GM19397 (cell line): Measurements from ENCODE around the gene PFDN1.

Experiments used
- ATAC-seq: cut with Tn5 transposase; IDR thresholded peaks from one replicate; pipeline ENCODE4 v1.9.1; 2021; ENCODE audit warnings: mild to moderate bottlenecking, moderate library complexity; ENCODE audit not compliant: unreplicated experiment

PFDN1 gene

DNA sequence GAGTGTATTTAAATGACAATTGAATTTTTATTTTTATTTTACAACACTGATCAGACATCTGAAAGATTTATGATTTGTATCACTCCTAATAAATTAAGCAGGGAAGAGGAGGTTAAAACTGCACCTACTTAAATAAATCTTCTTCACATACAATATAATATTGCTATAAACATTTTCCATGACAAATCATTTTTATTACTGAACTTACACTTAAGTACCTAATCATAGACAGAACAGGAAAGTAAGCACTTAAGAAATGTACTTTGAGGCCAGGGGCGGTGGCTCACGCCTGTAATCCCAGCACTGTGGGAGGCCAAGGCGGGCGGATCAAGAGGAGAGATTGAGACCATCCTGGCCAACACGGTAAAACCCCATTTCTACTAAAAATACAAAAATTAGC is 3.8 kb downstream of the PFDN1 start:
- no peak for ATAC-seq

DNA sequence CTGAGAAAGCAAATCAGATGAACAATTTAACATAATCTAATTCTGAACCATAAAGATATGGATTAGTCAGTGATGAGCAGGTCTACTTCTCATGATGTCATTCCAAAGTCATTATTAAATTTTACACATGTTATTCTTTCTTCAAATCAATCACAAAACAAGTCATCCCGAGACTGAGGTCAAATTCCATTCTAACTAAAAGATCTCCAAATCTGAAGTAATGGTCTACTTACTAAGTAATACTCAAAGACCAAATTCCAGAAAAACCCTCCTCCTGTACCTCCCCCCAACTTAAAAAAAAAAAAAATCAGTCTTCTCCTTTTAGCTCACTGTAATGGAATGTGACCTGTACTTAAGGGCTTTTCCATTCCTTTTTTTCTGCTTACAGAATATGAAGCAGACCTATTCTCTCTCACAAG is 4.7 kb downstream of the PFDN1 start:
- no peak for ATAC-seq

DNA sequence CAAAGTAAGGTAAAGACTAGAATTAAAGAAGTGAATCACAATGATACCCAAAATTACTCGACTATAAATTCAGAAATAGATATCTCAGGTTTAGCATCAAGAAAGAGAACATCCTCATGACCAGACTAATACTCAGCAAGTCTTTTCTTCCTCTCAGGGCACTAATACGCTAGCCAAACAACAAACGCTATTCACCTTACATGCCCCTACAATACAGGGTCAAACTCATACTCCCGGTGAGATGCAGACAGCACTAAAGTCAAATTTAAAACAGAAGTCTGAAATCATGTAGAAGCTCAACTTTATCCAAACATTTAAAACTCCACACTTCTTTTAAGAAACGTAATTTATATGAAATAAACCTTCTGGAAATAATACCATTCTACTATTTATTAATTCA is 5.6 kb downstream of the PFDN1 start:
- no peak for ATAC-seq

DNA sequence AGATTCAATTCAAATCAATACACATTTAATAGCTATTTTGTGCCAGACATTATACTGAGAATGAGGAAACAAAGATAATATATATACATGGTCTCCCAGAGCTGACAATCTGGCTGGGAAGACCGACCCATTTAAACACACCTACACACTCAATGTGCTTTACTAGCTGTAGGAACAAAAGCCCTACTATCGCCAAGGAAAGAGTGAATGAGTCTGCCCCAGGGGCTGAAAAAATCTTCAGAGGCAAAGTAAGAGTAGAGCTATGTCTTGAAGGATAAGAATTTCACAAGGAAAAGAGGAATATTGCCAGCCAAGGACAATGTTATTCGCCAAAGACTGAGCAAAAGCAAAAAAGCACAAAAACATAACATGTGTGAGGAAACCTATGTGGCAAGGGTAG is 6.6 kb downstream of the PFDN1 start:
- ATAC-seq: no peak

DNA sequence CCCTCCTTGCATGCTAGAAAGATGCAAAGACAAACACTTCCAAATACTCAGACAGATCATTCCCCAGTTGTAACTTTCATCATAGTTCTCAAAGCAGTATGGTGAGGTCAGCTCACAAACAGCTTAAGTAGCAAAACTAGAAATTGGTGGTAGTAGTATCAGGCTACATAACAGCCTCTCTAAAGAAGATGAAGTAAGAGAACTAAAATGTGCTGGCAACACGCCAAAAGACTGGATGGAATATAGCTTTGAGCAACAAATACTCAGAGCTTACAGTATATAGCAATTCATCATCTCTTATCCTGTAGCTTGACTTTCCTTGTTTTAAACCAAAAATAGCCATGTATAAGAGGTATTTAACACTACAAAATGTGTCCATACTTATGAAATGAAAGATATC is 7.5 kb downstream of the PFDN1 start:
- ATAC-seq: no peak

DNA sequence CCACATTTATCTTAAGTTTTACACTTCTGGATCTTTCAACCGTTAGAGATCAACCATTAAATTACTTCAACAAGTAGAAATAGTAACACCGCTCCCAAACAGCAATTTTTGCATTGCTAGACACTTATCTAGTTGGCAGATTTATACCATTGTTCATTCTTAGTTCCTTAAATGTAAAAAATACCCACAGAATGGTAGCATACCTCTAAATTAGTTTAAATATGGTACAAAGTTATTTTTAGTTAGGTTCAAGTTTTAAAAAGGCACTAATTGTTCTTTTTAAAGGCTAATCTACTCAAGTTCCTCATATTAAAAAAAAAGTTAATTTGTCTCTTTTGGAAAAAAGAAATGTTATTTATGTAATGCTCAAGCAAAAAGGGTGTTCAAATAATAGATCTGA is 8.1 kb downstream of the PFDN1 start:
- ATAC-seq: no peak

DNA sequence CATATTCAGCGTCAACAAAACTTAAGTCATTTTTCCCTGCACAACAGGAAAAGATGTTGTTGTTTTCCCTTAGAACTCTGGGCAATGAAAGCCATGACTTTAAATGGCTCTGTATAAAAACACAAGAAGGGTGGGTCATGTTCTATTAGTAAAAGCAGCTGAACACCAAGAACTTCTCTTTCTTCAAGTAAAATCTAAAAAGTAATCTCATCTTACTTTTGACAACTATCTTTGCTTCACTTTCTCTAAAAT is 9.1 kb downstream of the PFDN1 start:
- no peak for ATAC-seq

DNA sequence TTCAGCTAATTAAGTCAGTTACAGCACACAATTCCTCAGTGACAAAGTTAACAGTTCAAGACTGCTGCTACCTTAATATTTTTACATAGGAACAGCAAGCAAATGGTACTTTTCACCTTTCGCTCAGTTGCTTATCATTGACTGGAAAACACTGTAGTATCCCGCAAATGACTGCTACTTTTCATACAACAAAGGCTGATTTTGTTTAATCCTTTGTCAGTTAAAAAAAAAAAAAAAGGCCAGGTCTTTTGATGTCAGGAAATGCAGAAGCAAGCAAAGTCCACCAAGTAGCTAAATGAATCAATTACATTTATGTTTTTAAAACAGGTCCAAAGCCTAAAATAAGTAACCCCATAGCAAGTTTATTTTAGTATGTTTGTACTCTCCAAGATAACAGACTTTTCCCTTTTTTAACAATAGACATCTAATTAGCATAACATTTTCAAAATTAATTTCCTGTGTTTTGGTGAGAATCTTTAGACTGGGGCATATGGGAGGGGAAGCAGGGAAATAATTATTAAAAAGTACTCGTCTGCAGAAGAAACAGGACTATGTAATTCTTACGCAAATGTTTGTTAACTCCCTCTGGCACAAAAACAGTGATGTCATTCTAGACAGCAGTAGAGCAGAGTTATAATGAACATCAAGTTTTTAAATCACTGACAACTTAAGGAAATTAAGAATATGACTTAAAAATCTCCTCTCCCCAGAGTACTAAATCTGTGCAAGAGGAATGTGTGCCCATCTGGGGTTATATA is 9.6 kb downstream of the PFDN1 start:
- no peak for ATAC-seq

DNA sequence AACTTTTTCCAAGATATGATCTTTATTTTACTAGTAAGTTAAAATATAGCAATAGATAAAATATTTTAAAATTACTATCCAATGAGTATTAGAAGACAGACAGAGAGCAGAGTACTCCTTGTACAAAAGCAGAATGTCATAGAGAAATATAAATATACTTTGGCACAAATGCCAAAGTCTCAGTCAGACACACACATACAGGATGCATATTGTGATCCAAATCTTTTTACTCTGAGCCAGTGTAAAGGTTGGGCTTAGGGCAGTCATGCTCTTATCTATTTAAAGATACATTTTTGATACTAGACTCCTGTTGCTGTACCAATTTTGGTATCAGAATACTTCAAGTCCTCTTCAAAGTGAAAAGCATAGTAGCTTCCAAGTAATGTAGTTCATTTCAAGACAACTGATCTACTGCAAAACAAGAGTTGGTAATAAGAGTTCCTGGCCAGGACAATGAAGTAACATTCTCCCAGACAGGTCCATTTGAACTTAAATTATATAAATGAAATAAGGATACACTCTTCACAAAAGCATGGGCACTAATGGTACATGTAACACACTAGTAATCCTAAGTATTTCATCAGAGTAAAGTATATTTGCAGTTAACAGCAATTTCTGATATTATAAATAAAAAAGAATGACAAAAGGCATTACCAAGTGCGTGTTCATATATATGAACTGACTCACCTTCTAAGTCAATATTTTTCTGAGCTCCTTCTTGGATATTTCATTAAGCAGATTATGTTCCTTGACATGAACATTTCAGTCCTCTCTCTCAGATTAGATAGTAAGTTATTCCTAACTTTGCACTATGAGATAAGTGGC is 10.5 kb downstream of the PFDN1 start:
- ATAC-seq: no peak

DNA sequence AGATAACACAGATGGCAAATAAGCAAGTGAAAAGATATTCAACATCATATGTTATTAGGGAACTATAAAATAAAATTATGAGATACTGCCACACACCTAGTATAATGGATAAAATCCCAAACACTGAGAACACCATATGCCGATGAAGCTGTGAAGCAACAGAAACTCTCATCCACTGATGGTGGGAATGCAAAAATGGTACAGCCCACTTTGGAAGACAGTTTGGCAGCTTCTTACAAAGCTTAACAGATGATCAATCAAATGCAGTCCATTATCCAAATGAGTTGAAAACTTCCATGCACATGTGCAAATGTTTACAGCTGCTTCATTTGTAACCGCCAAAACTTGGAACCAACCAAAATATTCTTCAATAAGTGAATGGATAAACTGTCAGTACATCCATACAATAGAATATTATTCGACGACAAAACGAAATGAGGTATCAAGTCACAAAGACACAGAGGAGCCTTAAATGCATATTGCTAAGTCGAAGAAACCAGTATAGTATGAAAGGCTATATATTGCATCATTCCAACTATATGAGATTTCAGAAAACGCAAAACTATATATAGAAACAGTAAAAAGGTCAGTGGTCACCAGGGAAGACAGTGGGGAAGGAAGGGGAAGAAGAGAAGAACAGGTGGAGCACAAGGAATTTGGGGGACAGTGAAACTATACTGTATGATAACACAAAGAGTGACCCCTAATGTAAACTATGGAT is 14.9 kb downstream of the PFDN1 start:
- ATAC-seq: no peak

DNA sequence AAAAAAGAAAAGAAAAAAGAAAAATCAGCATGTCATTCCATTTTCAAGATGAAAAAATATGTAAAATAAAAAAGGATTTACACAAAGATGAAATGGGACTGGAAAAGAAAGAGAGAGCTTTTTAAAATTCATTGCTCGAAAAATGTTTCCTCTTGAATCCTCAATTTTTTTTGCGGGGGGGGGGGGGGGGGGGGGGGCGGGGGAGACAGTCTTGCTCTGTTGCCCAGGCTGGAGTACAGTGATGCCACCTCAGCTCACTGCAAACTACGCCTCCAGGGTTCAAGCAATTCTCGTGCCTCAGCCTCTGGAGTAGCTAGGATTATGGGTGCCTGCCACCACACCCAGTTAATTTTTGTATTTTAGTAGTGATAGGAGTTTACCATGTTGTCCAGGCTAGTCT is 16.5 kb downstream of the PFDN1 start:
- no peak for ATAC-seq

DNA sequence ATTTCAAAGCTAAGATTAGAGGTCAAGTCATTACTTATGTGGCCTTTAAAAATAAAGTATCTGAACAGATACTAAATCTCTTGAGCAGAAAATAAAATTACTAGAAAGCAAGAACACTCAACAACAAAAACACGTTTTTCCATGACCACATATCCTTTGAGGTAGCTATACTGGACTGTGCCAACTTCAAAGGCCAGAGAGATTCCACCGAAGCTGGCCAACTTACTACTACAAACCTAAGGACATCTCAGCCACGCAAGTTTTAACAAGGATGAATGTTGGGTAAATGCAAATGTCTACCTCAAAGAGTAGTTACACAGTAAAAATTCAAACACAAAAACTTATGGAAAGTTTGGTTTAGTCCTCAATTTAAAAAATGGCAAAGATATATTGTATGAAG is 18.9 kb downstream of the PFDN1 start:
- ATAC-seq: no peak

DNA sequence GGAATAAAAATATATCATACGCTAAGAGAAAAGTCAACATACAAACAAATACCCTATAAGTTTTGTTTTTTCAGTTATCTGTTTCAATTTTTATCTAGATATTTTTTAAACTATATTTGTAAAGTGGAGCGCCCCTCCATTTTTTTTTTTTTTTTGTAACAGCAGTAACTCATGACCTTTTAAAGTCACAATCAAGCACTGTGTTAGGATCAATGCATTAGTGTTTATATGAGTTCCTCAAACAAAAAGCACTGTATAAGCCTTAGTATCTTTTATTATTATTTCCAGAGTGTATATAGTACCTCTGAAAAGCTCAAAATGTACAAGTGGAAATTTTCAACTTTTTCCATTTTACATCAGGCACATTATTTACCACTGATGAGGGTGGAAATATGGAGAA is 20.6 kb downstream of the PFDN1 start:
- no peak for ATAC-seq

DNA sequence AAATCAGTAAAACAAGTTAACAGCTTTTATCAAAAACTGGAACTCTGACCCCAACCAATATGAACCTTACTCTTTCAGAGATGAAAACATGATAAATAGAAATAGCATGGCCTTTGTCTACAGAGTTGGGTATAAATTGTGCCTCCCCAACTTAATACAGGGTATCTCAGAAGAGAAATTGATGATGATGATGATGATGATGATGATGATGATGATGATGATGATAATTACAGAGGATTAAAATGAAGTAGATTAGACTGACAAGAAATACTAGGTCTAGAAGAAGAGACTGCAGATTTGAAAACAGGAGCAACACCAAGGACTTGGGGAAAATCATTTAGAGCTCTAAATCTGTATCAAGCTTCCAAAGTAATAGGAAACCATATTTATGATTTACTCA is 27.1 kb downstream of the PFDN1 start:
- ATAC-seq: no peak

DNA sequence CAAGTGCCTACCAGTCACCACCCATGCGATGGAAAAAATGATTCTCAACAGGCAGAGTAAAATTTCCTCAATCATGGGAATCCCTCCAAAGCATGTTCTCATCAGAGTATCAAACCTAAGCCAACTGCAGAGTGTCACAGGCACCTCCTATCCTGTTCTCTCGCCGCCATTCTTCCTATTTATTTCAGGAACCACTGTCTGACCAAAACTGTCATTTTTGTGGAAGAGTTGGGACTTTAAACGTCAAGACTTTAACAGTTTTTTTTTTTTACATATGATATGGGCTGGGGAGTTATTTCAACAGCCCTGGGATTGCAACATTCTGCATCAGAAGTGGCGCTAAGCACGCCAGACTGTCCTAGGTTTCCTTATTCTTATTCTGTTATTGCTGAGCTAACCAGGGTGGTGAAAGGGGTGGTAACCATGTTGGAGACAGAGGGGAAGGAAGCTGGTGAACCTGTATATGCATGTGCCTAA is 29.5 kb downstream of the PFDN1 start:
- ATAC-seq: no peak

DNA sequence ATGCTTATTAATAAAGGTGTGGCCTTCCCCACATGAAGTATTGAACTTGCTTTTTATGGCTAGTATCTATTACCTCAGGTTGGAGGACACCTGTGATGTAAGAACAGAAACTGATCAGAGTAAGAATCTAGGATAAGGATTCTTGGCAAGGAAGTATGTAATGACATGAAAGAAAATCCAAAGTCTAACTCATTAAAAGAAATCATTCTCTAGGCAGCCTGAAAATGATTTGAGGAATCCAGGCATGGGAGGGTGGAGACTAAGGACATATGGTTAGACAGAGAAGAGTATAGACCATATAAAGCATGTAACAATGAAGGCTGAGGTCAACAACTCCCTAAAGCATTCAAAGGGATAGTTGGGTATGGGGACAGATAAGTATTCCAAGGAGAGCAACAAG is 32.9 kb downstream of the PFDN1 start:
- ATAC-seq: no peak

DNA sequence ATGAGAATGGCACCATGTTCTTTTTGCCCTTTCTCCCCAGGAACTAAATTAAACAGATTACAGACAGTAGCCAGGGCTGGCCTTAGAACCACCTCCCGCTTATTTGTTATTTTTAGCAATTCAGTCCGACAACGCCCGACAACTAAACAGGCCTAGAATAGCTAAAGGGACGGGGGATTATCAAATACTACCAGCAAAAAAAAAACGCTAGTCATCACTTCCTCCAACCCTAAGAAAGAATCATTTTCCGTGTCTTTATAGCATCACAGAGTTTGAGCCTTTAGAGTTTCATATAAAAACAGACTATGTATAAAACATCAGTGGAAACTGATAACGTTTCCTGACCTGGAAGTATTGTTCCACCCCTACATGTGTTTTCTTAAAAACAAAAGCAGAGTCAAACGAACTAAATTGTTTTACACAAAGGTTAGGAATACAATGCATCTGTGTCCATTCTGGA is 35.3 kb downstream of the PFDN1 start:
- ATAC-seq: no peak

DNA sequence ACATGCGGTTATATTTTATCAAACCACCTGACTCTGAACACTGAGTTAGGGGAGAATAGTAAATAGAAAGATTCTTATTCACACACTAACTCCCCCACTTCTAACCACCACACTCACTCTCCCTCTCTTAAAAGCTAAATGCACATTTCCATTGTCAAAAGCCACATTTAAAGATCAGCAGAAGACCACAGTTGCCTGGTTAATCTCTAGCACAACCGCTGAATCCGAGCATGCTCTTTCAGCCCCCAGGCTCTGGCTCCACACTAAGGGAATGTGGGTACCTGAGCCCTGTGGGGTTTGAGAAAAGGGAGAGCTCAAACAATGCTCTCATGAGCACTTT is 35.7 kb downstream of the PFDN1 start:
- no peak for ATAC-seq

DNA sequence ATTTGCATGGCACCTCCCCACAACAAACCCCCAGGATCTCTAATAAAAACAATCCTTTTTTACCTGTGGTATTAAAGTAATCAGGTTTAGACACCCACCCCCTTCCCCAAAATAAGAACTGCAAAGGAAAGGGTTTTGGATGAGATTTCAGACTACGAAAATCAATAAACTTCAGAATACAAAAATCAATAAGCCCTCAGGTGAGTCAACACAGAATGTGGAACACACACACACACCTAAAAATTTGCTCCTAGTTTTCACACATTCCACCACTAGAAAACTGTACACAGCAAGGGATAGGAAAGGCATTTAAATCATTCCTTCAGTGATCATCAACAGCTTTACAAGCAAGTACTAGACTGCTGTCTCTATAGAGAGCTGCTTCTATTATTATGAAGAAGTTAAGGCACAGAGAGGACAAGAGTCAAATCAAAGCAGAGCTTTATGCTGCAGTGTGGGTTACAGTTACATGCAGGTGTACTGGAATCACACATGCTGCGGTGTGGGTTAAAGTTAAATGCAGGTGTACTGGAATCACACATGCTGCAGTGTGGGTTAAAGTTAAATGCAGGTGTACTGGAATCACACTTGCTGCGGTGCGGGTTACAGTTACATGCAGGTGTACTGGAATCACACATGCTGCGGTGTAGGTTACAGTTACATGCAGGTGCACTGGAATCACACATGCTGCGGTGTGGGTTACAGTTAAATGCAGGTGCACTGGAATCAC is 36.3 kb downstream of the PFDN1 start:
- ATAC-seq: no peak

DNA sequence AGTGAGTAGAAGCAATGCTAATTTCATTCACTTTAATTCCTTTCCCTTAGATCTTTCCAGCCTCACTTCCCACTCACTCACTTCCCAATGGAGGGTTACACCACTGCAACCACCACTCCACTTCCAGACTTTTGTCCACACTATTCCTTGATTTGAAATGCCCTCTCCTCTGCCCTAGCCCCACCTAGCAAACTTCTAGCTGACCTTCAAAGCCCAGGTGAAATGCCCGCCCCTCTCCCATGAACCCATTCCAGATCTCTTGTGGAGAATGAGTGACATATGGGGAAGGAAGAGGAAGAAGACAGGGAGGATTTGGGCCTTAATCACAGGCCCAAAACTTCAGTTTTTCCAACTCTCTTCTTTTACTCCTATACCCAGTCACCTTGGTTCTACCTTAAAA is 37.1 kb downstream of the PFDN1 start:
- no peak for ATAC-seq

DNA sequence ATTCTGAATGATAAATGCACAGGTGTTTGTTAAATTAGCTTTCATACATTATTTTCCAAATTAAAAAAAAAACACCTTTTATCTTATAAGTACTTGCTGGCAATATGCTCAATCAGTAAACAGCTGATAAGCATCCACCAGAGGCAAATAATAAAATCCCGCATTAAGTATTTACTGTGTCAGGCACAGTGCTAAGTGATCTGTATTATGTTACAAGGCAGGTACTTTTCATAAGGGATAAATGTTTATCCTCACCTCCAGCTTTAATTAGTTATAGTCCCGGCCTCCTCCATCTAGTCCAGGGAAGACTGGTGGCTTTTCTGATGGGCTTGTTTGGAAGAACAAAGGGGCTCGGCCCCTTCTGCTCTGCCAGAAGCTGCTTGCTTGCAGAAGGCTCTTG is 40.1 kb downstream of the PFDN1 start:
- no peak for ATAC-seq
